ENCODE measurements around the gene PRDM15. TPM values are rescaled to one million over a fixed set of nuclear protein-coding genes. Genes with fewer than 3 reads are reported as not detected.

PRDM15 gene
- polyA plus RNA-seq, 3 donors from 2014 or later = 1.3 to 3.5 TPM; not detected in 1

DNA sequence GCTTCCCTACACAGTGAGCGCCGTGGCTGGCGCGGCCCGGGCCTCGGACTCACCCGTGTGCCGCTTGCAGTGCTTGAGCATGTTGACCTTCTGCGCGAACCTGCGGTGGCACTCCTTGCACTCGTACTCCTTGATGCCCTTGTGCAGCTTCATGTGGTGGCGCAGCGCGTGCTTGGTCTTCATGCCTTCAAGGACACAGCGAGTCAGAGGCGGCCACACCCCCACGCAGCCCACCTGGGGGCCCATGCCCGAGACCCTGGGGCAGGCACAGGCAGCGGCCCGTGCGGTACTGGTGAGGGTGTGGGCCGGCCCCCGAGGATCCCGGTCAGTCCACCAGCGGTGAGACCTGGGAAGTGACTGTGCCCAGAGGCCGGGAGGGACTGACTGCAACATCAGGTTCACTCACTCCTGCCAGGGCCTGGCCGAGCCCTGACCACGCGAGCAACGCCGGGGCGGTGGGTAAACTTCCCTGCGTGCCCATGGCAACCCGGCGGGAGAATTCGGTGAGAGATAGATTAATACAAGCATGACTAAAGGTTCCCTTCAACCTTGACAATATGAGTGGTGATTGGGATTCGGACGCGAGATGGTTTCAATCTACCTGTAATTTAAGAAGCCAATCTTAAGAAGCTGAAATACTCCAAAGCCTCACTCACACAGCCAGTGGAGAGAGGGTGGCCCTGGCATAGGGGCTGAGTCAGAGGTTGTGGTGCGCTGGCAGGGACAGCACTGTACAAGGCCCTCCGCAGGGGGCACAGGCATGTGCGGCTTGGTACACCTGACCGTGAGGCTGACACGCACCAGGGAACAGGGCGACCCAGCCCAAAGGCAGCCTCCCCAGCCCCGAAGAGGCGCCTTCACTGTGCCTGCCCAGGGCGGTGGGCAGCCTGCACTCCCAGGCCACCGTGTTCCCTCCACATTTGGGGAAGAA is 63.2 kb downstream of the PRDM15 start:
- no peaks in the 10 kb centered on the region for H3K9me3 Mint-ChIP-seq
- H3K4me1 Mint-ChIP-seq = peaks cover 0 to 7% of the 10 kb centered on the region in 2 donors
- no peak overlapping the region for H3K27ac Mint-ChIP-seq
- DNase-seq = no peak
- peaks cover 0 to 3% (median 2%) of the 10 kb centered on the region in 3 donors for H3K27me3 Mint-ChIP-seq (ENCODE audit: low read depth in 3 of 3)
- H3K36me3 Mint-ChIP-seq = peaks cover 15 to 29% (median 15%) of the 10 kb centered on the region in 3 donors
- no peak overlapping the region for H3K4me3 Mint-ChIP-seq

DNA sequence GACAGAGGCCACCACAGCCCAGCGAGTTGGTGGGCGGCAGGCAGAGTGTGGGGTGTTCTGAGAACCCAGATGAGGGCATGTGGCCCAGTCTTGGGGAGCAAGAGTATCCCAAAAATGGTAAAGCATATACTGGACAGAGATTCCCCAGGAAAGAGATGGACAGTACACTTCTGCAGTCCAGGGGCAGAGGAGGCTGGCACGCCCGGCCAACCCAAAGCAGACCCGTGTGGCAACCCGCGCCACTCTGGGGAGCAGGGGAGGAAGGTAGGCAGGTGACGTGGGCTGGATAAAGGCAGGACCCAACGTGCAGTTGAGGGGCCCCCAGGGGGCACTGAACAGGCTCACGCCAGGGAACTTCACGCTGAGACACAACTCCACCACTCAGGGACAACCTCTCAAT is 65.9 kb downstream of the PRDM15 start:
- no peaks in the 10 kb centered on the region for H3K9me3 Mint-ChIP-seq
- no peak overlapping the region for H3K4me3 Mint-ChIP-seq
- no peak for DNase-seq
- H3K36me3 Mint-ChIP-seq = peaks cover 18 to 33% (median 19%) of the 10 kb centered on the region in 3 donors
- peaks cover 0 to 6% (median 0%) of the 10 kb centered on the region in 3 donors for H3K27me3 Mint-ChIP-seq (ENCODE audit: low read depth in 3 of 3)
- peaks cover 0 to 7% of the 10 kb centered on the region in 2 donors for H3K4me1 Mint-ChIP-seq
- no peak overlapping the region for H3K27ac Mint-ChIP-seq

DNA sequence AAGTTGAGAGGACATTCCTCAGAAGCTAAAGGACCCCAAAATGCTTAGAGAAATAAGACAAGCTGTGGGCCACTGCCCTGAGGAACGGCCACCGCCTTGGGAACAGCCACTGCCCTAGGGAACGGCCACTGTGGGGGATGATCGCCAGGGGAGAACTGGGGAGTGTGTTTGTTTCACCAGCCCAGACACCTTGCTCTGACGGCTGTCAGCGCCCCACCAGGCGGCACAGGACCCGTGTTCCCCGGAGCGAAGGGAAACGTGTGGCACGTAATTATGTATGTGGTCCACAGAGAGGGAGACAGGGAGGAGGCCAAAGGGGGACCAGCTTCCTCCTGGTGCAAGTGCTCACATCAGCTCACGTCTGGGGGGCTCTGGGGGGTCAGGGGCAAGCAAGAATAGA is 66.5 kb downstream of the PRDM15 start:
- Mint-ChIP-seq H3K27me3 (ENCODE audit: low read depth in 3 of 3) (peaks cover 0 to 6% (median 0%) of the 10 kb centered on the region in 3 donors), H3K4me3 (no peak overlapping the region), H3K4me1 (peaks cover 0 to 7% of the 10 kb centered on the region in 2 donors), H3K27ac (no peak overlapping the region), H3K36me3 (peaks cover 19 to 39% (median 19%) of the 10 kb centered on the region in 3 donors), H3K9me3 (no peaks in the 10 kb centered on the region)
- no peak for DNase-seq

DNA sequence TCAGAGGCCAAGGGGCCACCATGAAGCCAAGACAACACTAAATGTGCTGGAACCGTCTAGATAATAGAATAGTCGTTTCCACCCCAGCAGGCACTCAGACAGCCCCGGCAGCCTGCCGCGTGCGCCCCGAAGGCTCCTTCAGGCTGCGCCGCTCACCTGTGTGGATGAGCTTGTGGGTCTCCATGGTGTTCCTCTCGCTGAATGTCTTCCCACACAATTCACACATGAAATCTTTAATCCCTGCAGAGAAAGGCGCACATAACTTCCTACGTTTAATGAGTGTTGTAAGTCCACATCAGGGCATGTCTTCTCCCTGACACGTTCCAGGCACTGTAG is 68.6 kb downstream of the PRDM15 start:
- peaks cover 0 to 8% (median under 1%) of the 10 kb centered on the region in 6 donors for H3K9me3 Mint-ChIP-seq
- peaks cover 2 to 16% (median 7%) of the 10 kb centered on the region in 3 donors for H3K27me3 Mint-ChIP-seq (ENCODE audit: low read depth in 3 of 3)
- no peak for DNase-seq
- H3K4me3 Mint-ChIP-seq = no peak overlapping the region
- H3K27ac Mint-ChIP-seq = no peak overlapping the region
- peaks cover 2 to 11% of the 10 kb centered on the region in 2 donors for H3K4me1 Mint-ChIP-seq
- peaks cover 22 to 42% (median 24%) of the 10 kb centered on the region in 3 donors for H3K36me3 Mint-ChIP-seq

DNA sequence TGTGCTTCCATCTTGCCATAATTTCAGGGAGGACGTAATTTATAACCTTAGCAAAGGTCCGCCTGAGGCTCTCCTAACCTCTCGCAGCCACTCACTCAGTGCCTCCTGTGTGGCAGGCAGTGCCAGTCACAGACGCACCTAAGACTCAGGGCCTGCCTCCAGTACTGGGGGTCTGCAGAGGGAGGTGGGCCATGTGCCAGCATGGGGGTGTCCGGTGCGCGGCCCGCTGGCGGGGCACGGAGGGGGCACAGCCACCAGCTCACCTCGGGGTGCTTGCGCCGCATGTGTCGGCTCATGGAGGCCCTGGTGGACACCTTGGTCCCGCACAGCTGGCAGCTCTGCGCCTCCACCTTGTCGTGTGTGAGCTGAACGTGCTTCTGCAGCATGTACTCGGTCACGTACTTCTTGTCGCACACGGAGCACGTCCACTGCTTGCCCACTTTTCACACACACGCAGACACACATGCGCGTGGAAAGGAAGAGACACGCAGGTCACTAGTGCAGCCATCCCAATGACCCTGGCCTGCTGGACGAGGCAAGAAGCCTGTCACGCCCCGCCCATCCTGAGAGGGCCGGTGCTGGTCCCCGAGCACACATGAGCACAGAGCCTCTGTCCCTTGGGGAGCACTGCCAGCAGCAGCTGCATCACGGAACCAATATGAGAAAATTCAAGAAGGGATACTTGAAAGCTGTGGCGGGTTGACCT is 69.1 kb downstream of the PRDM15 start:
- peaks cover 4 to 16% of the 10 kb centered on the region in 2 donors for H3K4me1 Mint-ChIP-seq
- H3K27ac Mint-ChIP-seq = no peak overlapping the region
- peaks cover 20 to 39% (median 22%) of the 10 kb centered on the region in 3 donors for H3K36me3 Mint-ChIP-seq
- no peak overlapping the region for H3K4me3 Mint-ChIP-seq
- DNase-seq = no peak
- peaks cover 2 to 16% (median 8%) of the 10 kb centered on the region in 3 donors for H3K27me3 Mint-ChIP-seq (ENCODE audit: low read depth in 3 of 3)
- peaks cover 0 to 8% (median 1%) of the 10 kb centered on the region in 6 donors for H3K9me3 Mint-ChIP-seq

DNA sequence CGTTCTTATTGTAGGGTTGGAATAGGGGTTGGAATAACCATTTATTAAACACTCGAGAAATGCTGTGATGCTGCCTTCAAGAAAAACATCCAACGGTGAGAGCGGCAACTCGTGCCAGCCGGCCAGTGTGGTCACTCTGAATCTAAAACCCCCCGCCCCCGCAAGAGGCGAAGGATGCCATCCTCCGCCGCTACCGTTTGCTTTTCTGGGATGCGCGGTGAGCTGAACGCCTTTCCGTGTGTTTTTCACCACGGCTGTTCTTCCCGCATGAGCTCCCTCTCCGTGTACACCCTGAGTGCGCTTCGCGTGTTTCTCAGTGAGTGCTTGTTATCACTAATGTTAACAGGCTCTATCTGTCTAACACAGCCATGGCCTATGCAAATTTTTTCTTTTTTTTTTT is 70.3 kb downstream of the PRDM15 start:
- Mint-ChIP-seq H3K27me3 (ENCODE audit: low read depth in 3 of 3) (peaks cover 2 to 20% (median 8%) of the 10 kb centered on the region in 3 donors), H3K4me1 (peaks cover 6 to 20% of the 10 kb centered on the region in 2 donors)
- no peak for DNase-seq

DNA sequence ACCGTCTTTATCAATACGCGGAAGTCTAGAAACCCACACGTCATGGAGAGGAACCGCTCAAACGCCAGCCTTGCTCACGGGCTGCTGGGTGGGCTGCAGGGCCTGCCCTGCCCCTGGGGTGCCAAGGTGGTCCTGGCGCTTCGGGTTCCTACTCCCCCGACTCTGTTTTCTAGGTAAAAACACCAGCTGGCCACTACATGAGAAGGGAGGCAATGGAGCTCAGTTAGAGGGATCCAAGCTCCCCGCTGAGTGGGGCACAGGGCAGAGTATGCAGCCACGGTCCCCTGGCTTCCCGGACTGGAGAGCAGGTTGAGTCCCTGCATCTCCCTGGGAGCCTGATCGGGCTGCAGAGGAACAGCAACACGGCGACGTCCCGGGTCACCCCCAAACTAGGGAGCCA is 71.0 kb downstream of the PRDM15 start:
- peaks cover 2 to 20% (median 8%) of the 10 kb centered on the region in 3 donors for H3K27me3 Mint-ChIP-seq (ENCODE audit: low read depth in 3 of 3)
- DNase-seq = no peak
- peaks cover 13 to 31% (median 16%) of the 10 kb centered on the region in 3 donors for H3K36me3 Mint-ChIP-seq
- no peak overlapping the region for H3K27ac Mint-ChIP-seq
- H3K4me1 Mint-ChIP-seq = peaks cover 6 to 20% of the 10 kb centered on the region in 2 donors
- H3K4me3 Mint-ChIP-seq = no peak overlapping the region
- peaks cover 0 to 8% (median 3%) of the 10 kb centered on the region in 6 donors for H3K9me3 Mint-ChIP-seq

More for the DNA sequence above, 70.3 kb downstream of the PRDM15 start:
- Mint-ChIP-seq H3K9me3 (peaks cover 0 to 8% (median 3%) of the 10 kb centered on the region in 6 donors), H3K4me3 (no peak overlapping the region), H3K27ac (no peak overlapping the region), H3K36me3 (peaks cover 16 to 32% (median 16%) of the 10 kb centered on the region in 3 donors)

DNA sequence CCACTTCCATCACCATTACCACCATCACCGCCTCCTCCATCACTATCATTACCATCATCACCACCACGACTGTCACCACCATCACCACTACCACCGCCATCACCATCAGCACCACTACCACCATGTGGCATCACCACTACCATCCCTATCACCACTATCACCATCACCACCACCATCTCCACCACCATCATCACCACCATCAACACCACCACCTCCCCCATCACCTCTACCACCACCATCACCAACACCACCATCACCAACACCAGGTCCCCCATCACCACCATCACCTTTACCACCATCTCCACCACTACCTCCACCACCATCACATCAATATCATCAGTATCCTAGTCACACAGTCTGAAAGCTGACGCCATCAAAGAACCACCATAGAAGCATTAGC is 72.4 kb downstream of the PRDM15 start:
- Mint-ChIP-seq H3K36me3 (peaks cover 19 to 33% (median 22%) of the 10 kb centered on the region in 3 donors), H3K4me3 (peak overlapping the region in 1 of 5 donors; percentile 12)

DNA sequence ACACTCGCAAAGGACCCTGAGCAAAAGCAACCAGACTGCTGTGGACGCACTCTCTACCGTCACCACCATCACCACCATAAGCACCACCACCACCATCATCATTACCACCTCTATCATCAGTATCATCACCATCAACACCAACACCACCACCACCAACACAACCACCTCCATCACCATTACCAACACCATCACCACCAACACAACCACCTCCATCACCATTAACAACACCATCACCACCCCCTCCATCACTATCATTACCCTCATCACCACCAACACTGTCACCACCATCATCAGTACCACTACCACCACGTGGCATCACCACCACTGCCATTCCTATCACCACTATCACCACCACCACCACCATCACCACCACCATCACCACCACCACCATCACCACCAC is 73.5 kb downstream of the PRDM15 start:
- no peak overlapping the region for H3K4me3 Mint-ChIP-seq
- peaks cover 20 to 37% (median 24%) of the 10 kb centered on the region in 3 donors for H3K36me3 Mint-ChIP-seq
- peaks cover 2 to 17% (median 8%) of the 10 kb centered on the region in 3 donors for H3K27me3 Mint-ChIP-seq (ENCODE audit: low read depth in 3 of 3)

More for the DNA sequence above, 72.4 kb downstream of the PRDM15 start:
- no peak for DNase-seq
- Mint-ChIP-seq H3K4me1 (peaks cover 6 to 20% of the 10 kb centered on the region in 2 donors), H3K27me3 (ENCODE audit: low read depth in 3 of 3) (peaks cover 2 to 20% (median 8%) of the 10 kb centered on the region in 3 donors), H3K9me3 (peaks cover 0 to 8% (median 3%) of the 10 kb centered on the region in 6 donors), H3K27ac (peak overlapping the region; percentile 48 to 93 (median 65))

DNA sequence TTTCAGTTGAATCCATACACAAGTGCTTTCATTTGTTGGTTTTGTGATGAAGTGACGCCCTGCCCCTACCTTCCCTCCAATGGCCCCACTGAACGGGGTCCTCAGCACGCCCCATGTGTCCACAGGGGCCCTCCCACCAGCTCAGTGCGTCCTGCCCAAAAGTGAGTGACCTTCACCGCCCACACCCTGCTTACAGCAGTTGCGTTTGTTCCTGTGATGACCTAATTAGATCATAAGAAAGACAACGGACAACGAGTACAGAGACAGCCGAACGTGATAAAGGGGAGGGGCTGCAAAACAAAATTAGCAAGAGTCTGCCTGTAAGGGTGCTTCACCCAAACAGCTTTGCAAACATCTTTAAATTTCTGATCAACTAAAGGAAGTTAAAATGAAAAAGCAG is 74.1 kb downstream of the PRDM15 start:
- peak overlapping the region in 1 of 6 donors; percentile 2 for H3K27ac Mint-ChIP-seq
- peaks cover 6 to 20% of the 10 kb centered on the region in 2 donors for H3K4me1 Mint-ChIP-seq
- H3K27me3 Mint-ChIP-seq (ENCODE audit: low read depth in 3 of 3) = peaks cover 2 to 17% (median 8%) of the 10 kb centered on the region in 3 donors
- peaks cover 0 to 8% (median 3%) of the 10 kb centered on the region in 6 donors for H3K9me3 Mint-ChIP-seq
- H3K4me3 Mint-ChIP-seq = no peak overlapping the region
- DNase-seq = no peak
- H3K36me3 Mint-ChIP-seq = peaks cover 21 to 41% (median 28%) of the 10 kb centered on the region in 3 donors

More for the DNA sequence above, 73.5 kb downstream of the PRDM15 start:
- peaks cover 6 to 20% of the 10 kb centered on the region in 2 donors for H3K4me1 Mint-ChIP-seq
- peak overlapping the region in 5 of 6 donors; percentile 2 to 80 (median 70) for H3K27ac Mint-ChIP-seq
- H3K9me3 Mint-ChIP-seq = peaks cover 0 to 8% (median 3%) of the 10 kb centered on the region in 6 donors
- no peak for DNase-seq

DNA sequence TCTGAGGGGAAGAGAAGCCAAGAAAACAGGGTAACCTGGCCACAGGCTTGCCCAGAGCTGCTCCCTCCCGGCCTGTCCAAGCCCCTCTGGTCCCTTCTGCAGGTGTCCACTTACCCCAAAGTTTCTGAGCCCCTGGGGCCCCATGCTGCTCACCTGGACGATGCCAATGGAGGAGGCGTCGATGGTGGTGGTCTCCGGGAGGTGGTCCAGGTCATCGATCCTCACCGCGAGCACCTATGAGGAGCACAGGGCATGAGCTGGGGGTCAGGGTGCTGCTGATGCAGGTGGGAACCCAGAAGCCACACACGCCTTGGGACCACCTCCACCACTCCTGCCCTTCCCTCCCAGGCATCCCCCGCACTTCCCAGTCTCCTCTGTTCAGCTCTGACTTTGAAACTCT is 74.8 kb downstream of the PRDM15 start:
- no peak overlapping the region for H3K4me3 Mint-ChIP-seq
- peaks cover 0 to 8% (median 3%) of the 10 kb centered on the region in 6 donors for H3K9me3 Mint-ChIP-seq
- peaks cover 2 to 14% (median 8%) of the 10 kb centered on the region in 3 donors for H3K27me3 Mint-ChIP-seq (ENCODE audit: low read depth in 3 of 3)
- peaks cover 21 to 43% (median 28%) of the 10 kb centered on the region in 3 donors for H3K36me3 Mint-ChIP-seq
- peak overlapping the region in 1 of 6 donors; percentile 2 for H3K27ac Mint-ChIP-seq
- H3K4me1 Mint-ChIP-seq = peaks cover 6 to 20% of the 10 kb centered on the region in 2 donors
- no peak for DNase-seq

DNA sequence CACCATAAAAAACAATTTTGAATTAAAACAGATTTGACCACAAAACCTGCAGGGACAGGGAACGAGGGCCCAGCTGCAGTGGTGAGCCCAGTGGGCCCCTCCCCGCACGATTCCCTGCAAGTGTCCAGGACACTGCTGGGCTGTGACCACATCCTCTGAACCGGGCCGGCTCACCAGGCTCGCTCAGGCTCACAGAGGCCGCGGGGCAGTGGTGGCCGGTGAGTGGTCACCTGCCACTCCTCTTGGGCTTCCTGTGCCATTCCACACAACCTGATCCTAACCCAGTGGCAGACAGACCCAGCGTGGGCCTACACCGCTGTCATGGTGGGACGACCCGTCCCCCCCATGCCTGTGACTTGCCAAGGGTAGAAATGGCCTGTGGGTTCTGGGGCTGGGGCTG is 75.8 kb downstream of the PRDM15 start:
- peaks cover 0 to 8% (median 3%) of the 10 kb centered on the region in 6 donors for H3K9me3 Mint-ChIP-seq
- H3K27ac Mint-ChIP-seq = no peak overlapping the region
- H3K4me3 Mint-ChIP-seq = no peak overlapping the region
- peaks cover 2 to 14% (median 8%) of the 10 kb centered on the region in 3 donors for H3K27me3 Mint-ChIP-seq (ENCODE audit: low read depth in 3 of 3)
- DNase-seq = no peak
- peaks cover 6 to 20% of the 10 kb centered on the region in 2 donors for H3K4me1 Mint-ChIP-seq
- H3K36me3 Mint-ChIP-seq = peaks cover 27 to 48% (median 33%) of the 10 kb centered on the region in 3 donors

DNA sequence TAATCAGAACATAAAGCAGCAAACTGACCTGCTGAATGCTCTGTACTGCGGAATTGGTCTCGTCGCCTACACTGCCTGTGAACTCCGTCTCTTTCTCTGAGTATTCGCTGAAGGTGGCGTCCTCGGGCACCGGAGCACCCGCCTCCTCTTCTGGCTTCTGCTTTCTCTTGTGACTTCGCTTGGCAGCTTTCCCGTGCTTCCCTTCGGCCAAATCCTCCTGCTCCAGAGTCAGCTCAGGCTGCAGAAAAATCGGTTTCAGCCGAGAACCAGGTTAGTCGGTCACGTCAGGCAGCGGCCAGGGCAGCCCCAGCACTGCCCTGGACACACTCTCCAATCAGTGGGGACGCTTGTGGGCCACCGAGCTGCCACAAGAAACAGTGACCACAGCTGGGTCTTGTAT is 76.5 kb downstream of the PRDM15 start:
- H3K4me1 Mint-ChIP-seq = peaks cover 6 to 20% of the 10 kb centered on the region in 2 donors
- peaks cover 2 to 14% (median 8%) of the 10 kb centered on the region in 3 donors for H3K27me3 Mint-ChIP-seq (ENCODE audit: low read depth in 3 of 3)
- DNase-seq = no peak
- H3K4me3 Mint-ChIP-seq = no peak overlapping the region
- peaks cover 31 to 47% (median 33%) of the 10 kb centered on the region in 3 donors for H3K36me3 Mint-ChIP-seq
- H3K9me3 Mint-ChIP-seq = peaks cover 0 to 8% (median 3%) of the 10 kb centered on the region in 6 donors
- H3K27ac Mint-ChIP-seq = no peak overlapping the region
